A673 (cell line): Measurements from ENCODE around the gene TAC3. TPM values are rescaled to one million over a fixed set of nuclear protein-coding genes. Genes with fewer than 3 reads are reported as not detected.

ENCODE experiments used
- BruUV-seq: library from RNA; stranded (reverse); fragments of 400-500 nt; replicated peaks from 2 replicates; lab custom pipeline; 2021; lab: Mats Ljungman, UMichigan
- CTCF ChIA-PET: fragments of 300-600 bp; sonication (Branson Sonifier 250); formaldehyde crosslinking; loops from one replicate; lab custom pipeline; 2022; ENCODE audit warnings: antibody characterized with exemption; lab: Charles Lee
- POLR2A ChIA-PET: fragments of 300-600 bp; sonication (Branson Sonifier 250); formaldehyde crosslinking; loops from one replicate; lab custom pipeline; 2022; ENCODE audit warnings: antibody characterized with exemption; ENCODE audit not compliant: low non-redundant PET; lab: Charles Lee
- DNase-seq: peaks from one replicate; pipeline ENCODE4 v3.0.0-alpha.2; 2015; ENCODE audit warnings: low spot score
- H3K27ac ChIP-seq: fragments of 200-600 bp; sonication (generic); 2 replicates; pipeline ENCODE4 v1.5.1; 2016; ENCODE audit warnings: mixed run types, low read depth, mild to moderate bottlenecking, mixed read lengths, antibody characterized with exemption, low read length; ENCODE audit not compliant: poor library complexity, severe bottlenecking
- H3K27me3 ChIP-seq: fragments of 200-600 bp; sonication (generic); replicated peaks from 2 replicates; pipeline ENCODE4 v1.6.1; 2017; ENCODE audit warnings: mixed run types, low read depth, mild to moderate bottlenecking, mixed read lengths, antibody characterized with exemption, low read length; ENCODE audit not compliant: insufficient read depth, poor library complexity
- H3K36me3 ChIP-seq: fragments of 200-600 bp; sonication (generic); 2 replicates; pipeline ENCODE4 v1.6.1; 2016; ENCODE audit warnings: mixed run types, mild to moderate bottlenecking, mixed read lengths, antibody characterized with exemption, low read length; ENCODE audit not compliant: insufficient read depth, poor library complexity, severe bottlenecking
- H3K4me1 ChIP-seq: fragments of 200-600 bp; sonication (generic); 2 replicates; pipeline ENCODE4 v1.6.1; 2017; ENCODE audit warnings: mixed run types, mild to moderate bottlenecking, mixed read lengths, antibody characterized with exemption, low read length; ENCODE audit not compliant: insufficient read depth, poor library complexity, severe bottlenecking
- H3K4me3 ChIP-seq: fragments of 200-600 bp; sonication (generic); 2 replicates; pipeline ENCODE4 v1.5.1; 2016; ENCODE audit warnings: low read depth, mixed run types, mild to moderate bottlenecking, mixed read lengths, low read length; ENCODE audit not compliant: poor library complexity, severe bottlenecking
- H3K9me3 ChIP-seq: fragments of 200-600 bp; sonication (generic); 2 replicates; pipeline ENCODE4 v1.6.1; 2016; ENCODE audit warnings: mixed run types, low read depth, mild to moderate bottlenecking, mixed read lengths, antibody characterized with exemption, low read length; ENCODE audit not compliant: poor library complexity, severe bottlenecking
- CTCF ChIP-seq: fragments of 300-800, 200-600 bp; sonication (generic); conservative IDR thresholded peaks from 2 replicates; pipeline ENCODE4 v1.5.1; 2017; ENCODE audit warnings: low read depth, mild to moderate bottlenecking, antibody characterized with exemption, low read length, moderate library complexity, mixed read lengths
- EZH2 ChIP-seq: fragments of 200-600 bp; sonication (generic); IDR thresholded peaks from 2 replicates; pipeline ENCODE4 v1.6.1; 2017; ENCODE audit warnings: borderline replicate concordance, low read depth, mild to moderate bottlenecking, mixed read lengths, antibody characterized with exemption, low read length; ENCODE audit not compliant: poor library complexity, severe bottlenecking
- intact Hi-C: fragments of 100-400 bp; cut with micrococcal nuclease; formaldehyde crosslinking; loops from one replicate; pipeline ENCODE4 v1.10.0; 2022; ENCODE audit not compliant: unreplicated experiment
- total RNA-seq: library from RNA; stranded (reverse); gene quantifications from 2 replicates; pipeline ENCODE4 v1.2.3, GENCODE V29; 2021

The TAC3 gene
- total RNA-seq, 1 experiment from 2014 or later: not detected

DNA sequence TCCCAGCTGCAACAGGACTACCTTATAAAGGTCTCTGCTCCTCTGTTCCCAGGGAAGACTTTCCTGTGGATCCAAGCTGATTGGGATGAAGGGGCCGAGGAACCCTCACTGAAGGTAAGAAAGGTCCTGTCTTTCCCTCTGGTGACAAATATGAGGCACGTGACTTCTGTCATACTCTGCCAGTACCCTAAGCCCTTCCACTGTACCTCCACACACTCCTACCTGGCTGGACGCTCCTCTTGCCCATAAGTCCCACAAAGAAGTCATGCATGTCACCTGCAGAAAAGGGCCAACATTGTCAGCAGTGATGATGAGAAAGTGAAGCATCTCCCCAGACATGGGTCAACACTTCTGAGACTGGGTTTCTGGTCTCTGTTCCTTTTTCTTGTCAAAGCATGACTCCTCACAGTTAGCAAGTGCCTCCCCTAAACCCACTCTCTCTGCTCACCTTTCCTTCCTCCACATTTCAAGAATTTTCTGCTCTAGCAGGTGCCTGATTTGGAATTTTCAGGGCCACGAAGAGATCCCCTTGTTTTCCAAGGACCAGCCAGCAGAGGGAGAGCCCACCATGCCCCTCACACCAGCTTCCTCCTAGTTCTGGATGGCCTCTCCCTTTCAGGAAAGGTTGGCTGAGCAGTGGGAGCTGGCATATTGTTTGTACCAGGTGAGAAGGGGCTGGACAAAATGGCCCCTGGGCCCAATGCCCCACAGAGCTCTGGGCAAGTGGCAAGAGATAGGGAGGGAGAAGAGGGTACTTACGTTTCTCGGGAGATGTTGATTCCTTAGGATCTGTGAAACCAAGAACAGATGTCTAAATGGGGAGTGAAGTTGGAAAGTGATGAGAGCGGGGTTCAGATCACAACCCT lies 3.5 kb downstream of the TAC3 start:
- Histone ChIP-seq H3K27me3 (peaks cover 4% of the 10 kb centered on the region), H3K27ac (no peak overlapping the region), H3K36me3 (no peaks in the 10 kb centered on the region), H3K4me1 (peaks cover 4% of the 10 kb centered on the region), H3K4me3 (no peak overlapping the region), H3K9me3 (no peaks in the 10 kb centered on the region)
- POLR2A ChIA-PET: no interaction called here
- intact Hi-C loops: no loop called here
- no TSS peak for BruUV-seq
- no peak for DNase-seq
- TF ChIP-seq EZH2 (no peak), CTCF (peak; percentile 45)
- CTCF ChIA-PET: interaction anchor here (0.6 to 1.0 kb wide), 2 partner anchors 100 to 120 kb away, joined by 3 read pairs; no protein-coding TSS in a partner anchor

DNA sequence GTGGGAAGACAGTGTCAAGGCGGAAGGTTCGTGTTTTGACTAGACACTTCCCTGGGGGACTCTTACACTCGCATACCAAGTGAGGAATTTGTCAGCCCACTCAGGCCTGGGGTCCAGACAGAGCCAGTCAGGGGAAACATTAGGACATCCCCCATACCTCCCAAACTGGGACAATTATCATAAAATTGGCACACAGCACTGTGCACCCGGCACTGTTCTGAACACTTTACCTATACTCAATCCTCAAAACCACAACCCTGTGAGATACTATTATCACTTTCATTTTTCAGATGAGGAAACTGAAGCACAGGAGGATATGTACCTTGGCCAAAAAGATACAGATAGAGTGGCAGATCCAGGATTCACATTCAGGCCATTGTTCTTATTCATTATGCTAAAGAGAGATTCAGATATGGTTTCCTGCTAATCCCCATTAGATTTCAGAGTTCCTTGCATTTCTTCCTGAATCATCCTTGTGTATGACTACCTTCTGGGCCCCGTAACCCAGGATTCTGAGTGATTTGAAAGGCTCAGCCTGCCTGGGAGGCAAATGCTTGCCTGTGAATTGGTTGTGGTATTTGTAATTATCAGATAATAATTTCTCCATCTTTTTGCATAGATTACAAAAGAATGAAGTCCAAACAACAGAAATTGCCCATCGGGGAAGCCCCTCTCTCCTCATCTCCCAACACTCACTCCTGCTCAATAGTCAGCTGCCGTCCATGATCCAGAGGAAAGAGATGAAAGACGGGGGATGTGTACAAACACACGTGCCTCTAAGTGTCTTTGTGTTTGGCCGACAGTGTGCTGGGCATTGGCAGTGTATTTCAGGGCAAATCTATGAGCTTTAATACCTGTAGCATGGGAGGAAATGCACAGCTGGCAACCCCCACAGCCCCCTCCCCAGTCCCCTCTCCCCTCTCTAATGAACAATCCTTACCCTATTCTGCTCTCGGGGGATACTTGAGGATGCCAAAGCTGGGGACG lies 4.6 kb downstream of the TAC3 start:
- no TSS peak for BruUV-seq
- ChIA-PET CTCF (interaction anchor here (0.6 to 2.1 kb wide), 2 partner anchors 100 to 122 kb away, joined by 3 to 13 read pairs; no protein-coding TSS in a partner anchor), POLR2A (no interaction called here)
- Histone ChIP-seq H3K27me3 (peaks cover 4% of the 10 kb centered on the region), H3K36me3 (no peaks in the 10 kb centered on the region), H3K9me3 (no peaks in the 10 kb centered on the region), H3K4me3 (no peak overlapping the region), H3K27ac (no peak overlapping the region), H3K4me1 (peaks cover 4% of the 10 kb centered on the region)
- DNase-seq: no peak
- TF ChIP-seq EZH2: no peak
- no peak for TF ChIP-seq CTCF
- intact Hi-C loops: no loop called here

- BruUV-seq: no TSS peak
- POLR2A ChIA-PET: interaction anchor here (0.6 kb wide), 1 partner anchor 82 kb away, joined by 3 read pairs; no protein-coding TSS in a partner anchor
- Histone ChIP-seq H3K36me3 (no peaks in the 10 kb centered on the region), H3K4me3 (no peak overlapping the region), H3K9me3 (no peaks in the 10 kb centered on the region), H3K27ac (no peak overlapping the region), H3K27me3 (peaks cover 4% of the 10 kb centered on the region), H3K4me1 (peaks cover 4% of the 10 kb centered on the region)
- DNase-seq: no peak
- TF ChIP-seq EZH2 (no peak), CTCF (no peak)
- CTCF ChIA-PET: interaction anchor here (2.1 kb wide), 1 partner anchor 101 kb away, joined by 13 read pairs; no protein-coding TSS in a partner anchor
- intact Hi-C loops: no loop called here
These were observed 5.6 kb downstream of the TAC3 start for GRCh38 chr12:57010627-57011247.
